SU-DHL-6 (cell line): ENCODE results near the gene ANXA9.

ENCODE experiments used
- H2AFZ ChIP-seq: fragments of 200-600 bp; sonication (generic); 2 replicates; pipeline ENCODE4 v1.6.1; 2014; ENCODE audit warnings: low read depth, mild to moderate bottlenecking, moderate library complexity, mixed read lengths, antibody characterized with exemption, low read length; ENCODE audit not compliant: severe bottlenecking
- H3F3A ChIP-seq: fragments of 200-600 bp; shearing (Covaris generic); 2 replicates; pipeline ENCODE4 v1.6.0; 2016; ENCODE audit warnings: antibody characterized with exemption, mild to moderate bottlenecking; ENCODE audit not compliant: insufficient read depth
- H3K27ac ChIP-seq: fragments of 200-600 bp; sonication (generic); 2 replicates; pipeline ENCODE4 v1.5.1; 2016; ENCODE audit warnings: low read depth, mild to moderate bottlenecking, low read length, moderate library complexity, mixed read lengths
- H3K27me3 ChIP-seq: fragments of 200-600 bp; sonication (generic), shearing (Covaris generic); 2 replicates; pipeline ENCODE4 v1.6.0; 2014; ENCODE audit warnings: mild to moderate bottlenecking, low read length
- H3K36me3 ChIP-seq: fragments of 200-600 bp; sonication (generic); 2 replicates; pipeline ENCODE4 v1.6.1; 2014; ENCODE audit warnings: mild to moderate bottlenecking, low read length, mixed read lengths
- H3K4me2 ChIP-seq: fragments of 300-600, 200-600 bp; shearing (Covaris generic), sonication (generic); 2 replicates; pipeline ENCODE4 v1.6.0; 2014; ENCODE audit warnings: low read length, low read depth, mild to moderate bottlenecking; ENCODE audit not compliant: poor library complexity, severe bottlenecking
- H3K4me3 ChIP-seq: fragments of 200-600 bp; sonication (generic); 2 replicates; pipeline ENCODE4 v1.5.1; 2014; ENCODE audit warnings: antibody characterized with exemption, low read length, mild to moderate bottlenecking, mixed read lengths; ENCODE audit not compliant: insufficient read depth, poor library complexity, severe bottlenecking
- H3K79me2 ChIP-seq: fragments of 200-600 bp; sonication (generic); 2 replicates; pipeline ENCODE4 v1.6.1; 2014; ENCODE audit warnings: mild to moderate bottlenecking, low read length, moderate library complexity; ENCODE audit not compliant: insufficient read depth
- H3K9ac ChIP-seq: fragments of 200-600 bp; sonication (generic); 2 replicates; pipeline ENCODE4 v1.7.0; 2014; ENCODE audit warnings: mild to moderate bottlenecking, low read length
- H3K9me2 ChIP-seq: fragments of 200-600 bp; sonication (generic); replicated peaks from 2 replicates; pipeline ENCODE4 v1.6.1; 2014; ENCODE audit warnings: low read length; ENCODE audit not compliant: insufficient read depth
- H3K9me3 ChIP-seq: fragments of 200-600 bp; sonication (generic); 2 replicates; pipeline ENCODE4 v1.6.1; 2014; ENCODE audit warnings: low read length, mixed read lengths; ENCODE audit not compliant: insufficient read depth
- H4K20me1 ChIP-seq: fragments of 200-600 bp; sonication (generic); 2 replicates; pipeline ENCODE4 v1.6.1; 2014; ENCODE audit warnings: low read depth, mild to moderate bottlenecking, antibody characterized with exemption, low read length, moderate library complexity, mixed read lengths
- EZH2phosphoT487 ChIP-seq: fragments of 200-600 bp; sonication (generic), shearing (Covaris generic); conservative IDR thresholded peaks from 2 replicates; pipeline ENCODE4 v1.6.1; 2018; ENCODE audit warnings: mild to moderate bottlenecking, antibody characterized with exemption, low read length, moderate library complexity, mixed read lengths
- TF ChIP-seq, protein P1 (sequence below): fragments of 200-600 bp; sonication (generic); IDR thresholded peaks from one replicate; pipeline ENCODE4 v1.5.1; 2017; ENCODE audit warnings: antibody characterized with exemption, mild to moderate bottlenecking, low read length, moderate library complexity; ENCODE audit not compliant: insufficient read depth, poor library complexity, severe bottlenecking

ANXA9 gene

GRCh38 chr1:151008244-151009205 is 26.4 kb downstream of the ANXA9 start, which contains the start of gene PRUNE1:
Gene PRUNE1, plus strand, starts transcription at chr1:151008449. Its CDS starts 184 bp downstream, at chr1:151008633.
- peak within 1 kb of the TSS; percentile 85 for H2AFZ ChIP-seq
- peaks cover 12% of the 10 kb centered on the region; the same call in 1 of the 2 replicates for H3K79me2 ChIP-seq
- no peaks in the 10 kb centered on the region for H3K27me3 ChIP-seq
- H3K4me2 ChIP-seq = peak within 1 kb of the TSS; percentile 75
- TF ChIP-seq EZH2phosphoT487 = no peak
- TF ChIP-seq, protein P1, sequence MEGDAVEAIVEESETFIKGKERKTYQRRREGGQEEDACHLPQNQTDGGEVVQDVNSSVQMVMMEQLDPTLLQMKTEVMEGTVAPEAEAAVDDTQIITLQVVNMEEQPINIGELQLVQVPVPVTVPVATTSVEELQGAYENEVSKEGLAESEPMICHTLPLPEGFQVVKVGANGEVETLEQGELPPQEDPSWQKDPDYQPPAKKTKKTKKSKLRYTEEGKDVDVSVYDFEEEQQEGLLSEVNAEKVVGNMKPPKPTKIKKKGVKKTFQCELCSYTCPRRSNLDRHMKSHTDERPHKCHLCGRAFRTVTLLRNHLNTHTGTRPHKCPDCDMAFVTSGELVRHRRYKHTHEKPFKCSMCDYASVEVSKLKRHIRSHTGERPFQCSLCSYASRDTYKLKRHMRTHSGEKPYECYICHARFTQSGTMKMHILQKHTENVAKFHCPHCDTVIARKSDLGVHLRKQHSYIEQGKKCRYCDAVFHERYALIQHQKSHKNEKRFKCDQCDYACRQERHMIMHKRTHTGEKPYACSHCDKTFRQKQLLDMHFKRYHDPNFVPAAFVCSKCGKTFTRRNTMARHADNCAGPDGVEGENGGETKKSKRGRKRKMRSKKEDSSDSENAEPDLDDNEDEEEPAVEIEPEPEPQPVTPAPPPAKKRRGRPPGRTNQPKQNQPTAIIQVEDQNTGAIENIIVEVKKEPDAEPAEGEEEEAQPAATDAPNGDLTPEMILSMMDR = no peak
- H4K20me1 ChIP-seq = no peaks in the 10 kb centered on the region
- H3K27ac ChIP-seq = peak within 1 kb of the TSS; percentile 51
- H3K9me3 ChIP-seq = no peaks in the 10 kb centered on the region
- H3K9me2 ChIP-seq = no peaks in the 10 kb centered on the region
- peak within 1 kb of the TSS; percentile 87 for H3K4me3 ChIP-seq
- H3F3A ChIP-seq = peaks cover 8% of the 10 kb centered on the region; the same call in 1 of the 2 replicates
- H3K9ac ChIP-seq = peak within 1 kb of the TSS; percentile 83
- H3K36me3 ChIP-seq = no peaks in the 10 kb centered on the region

DNA sequence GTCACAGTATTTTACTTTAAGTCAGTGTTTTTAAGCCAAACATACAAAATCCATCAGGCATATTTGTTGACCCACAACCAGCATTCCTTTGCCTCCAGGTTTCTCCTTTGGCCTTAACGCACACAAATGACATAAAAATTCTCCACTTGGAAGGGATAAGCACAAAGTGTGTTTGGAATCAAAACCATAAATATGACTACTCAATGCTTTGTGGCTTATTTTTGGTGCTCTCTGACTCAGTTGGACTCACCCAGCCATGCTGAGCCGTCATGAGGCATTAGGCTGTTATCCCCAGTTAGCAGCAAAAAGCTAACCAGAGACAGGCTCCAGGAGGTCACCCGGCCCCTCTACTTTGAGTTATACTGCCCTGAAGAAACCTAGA is 27.1 kb downstream of the ANXA9 start:
- Histone ChIP-seq H3F3A (peaks cover 8% of the 10 kb centered on the region; the same call in 1 of the 2 replicates), H3K27me3 (no peaks in the 10 kb centered on the region), H2AFZ (peak overlapping the region; percentile 85), H3K79me2 (peaks cover 12% of the 10 kb centered on the region; the same call in 1 of the 2 replicates), H3K4me3 (peak overlapping the region; percentile 87), H3K9ac (peak overlapping the region; percentile 83), H4K20me1 (no peaks in the 10 kb centered on the region), H3K9me2 (no peaks in the 10 kb centered on the region), H3K9me3 (no peaks in the 10 kb centered on the region), H3K27ac (no peak overlapping the region), H3K36me3 (no peaks in the 10 kb centered on the region), H3K4me2 (peak overlapping the region; percentile 75)
- no peak for TF ChIP-seq EZH2phosphoT487

- Histone ChIP-seq H3K9ac (peak overlapping the region; percentile 83), H3K4me2 (peak overlapping the region; percentile 75), H3K79me2 (peaks cover 12% of the 10 kb centered on the region; the same call in 1 of the 2 replicates), H3F3A (peaks cover 8% of the 10 kb centered on the region; the same call in 1 of the 2 replicates), H3K27me3 (no peaks in the 10 kb centered on the region), H4K20me1 (no peaks in the 10 kb centered on the region), H3K9me3 (no peaks in the 10 kb centered on the region), H3K27ac (no peak overlapping the region), H3K36me3 (no peaks in the 10 kb centered on the region), H3K4me3 (peak overlapping the region; percentile 87), H3K9me2 (no peaks in the 10 kb centered on the region), H2AFZ (no peak overlapping the region)
- TF ChIP-seq, protein P1 = no peak
- no peak for TF ChIP-seq EZH2phosphoT487
Measured at GRCh38 chr1:151009674-151010345, 27.7 kb downstream of the ANXA9 start.
